Large intestine (tissue), 3 donors: ENCODE results near the gene MEGF6. TPM values are rescaled to one million over a fixed set of nuclear protein-coding genes. Genes with fewer than 3 reads are reported as not detected.
A peak's percentile ranks its signal among the peaks of the same experiment; 100 is the strongest.

Source experiments
- DNase-seq, 2 donors: peaks; one replicate each; pipeline versions ENCODE4 v3.0.0 to v3.0.0-alpha.2; 2013
- H3K27ac ChIP-seq: one replicate; pipeline ENCODE4 v1.5.1; 2013; ENCODE audit warnings: low read length
- H3K27me3 ChIP-seq: 2 replicates; pipeline ENCODE4 v1.6.1; 2013; ENCODE audit warnings: low read length; ENCODE audit not compliant: control insufficient read depth, insufficient read depth
- H3K36me3 ChIP-seq: 2 replicates; pipeline ENCODE4 v1.6.1; 2013; ENCODE audit warnings: low read length; ENCODE audit not compliant: control insufficient read depth, insufficient read depth
- H3K4me1 ChIP-seq: one replicate; pipeline ENCODE4 v1.6.1; 2013; ENCODE audit warnings: low read length; ENCODE audit not compliant: control insufficient read depth, insufficient read depth
- H3K4me3 ChIP-seq: one replicate; pipeline ENCODE4 v1.5.1; 2013; ENCODE audit warnings: low read length
- H3K9me3 ChIP-seq: one replicate; pipeline ENCODE4 v1.6.1; 2013; ENCODE audit warnings: mild to moderate bottlenecking, low read depth, low read length, moderate library complexity; ENCODE audit not compliant: control insufficient read depth
- WGBS: methylation state at CpG from one replicate; pipeline ENCODE4 v1.1.5; 2013; ENCODE audit warnings: low lambda C conversion rate; ENCODE audit not compliant: insufficient coverage; 5-methylcytosine and 5-hydroxymethylcytosine counted together
- polyA plus RNA-seq: library from polyadenylated mRNA; unstranded; fragments of 120-200 nt; gene quantifications from one replicate; pipeline ENCODE4 v1.2.1, GENCODE V29; 2013

MEGF6 gene
- polyA plus RNA-seq, 1 donor: 13.8 TPM

GRCh38 chr1:3473381-3473844, 137.9 kb downstream of the MEGF6 start:
- peaks cover 12% of the 10 kb centered on the region for H3K4me1 ChIP-seq
- no peaks in the 10 kb centered on the region for H3K9me3 ChIP-seq
- DNase-seq: no peak
- H3K36me3 ChIP-seq: peaks cover 55% of the 10 kb centered on the region
- H3K27ac ChIP-seq: no peak overlapping the region
- no peaks in the 10 kb centered on the region for H3K27me3 ChIP-seq
- no CpG with 5 or more reads among the region's 20 CpGs for WGBS
- no peak overlapping the region for H3K4me3 ChIP-seq

GRCh38 chr1:3472906-3473305, 138.4 kb downstream of the MEGF6 start:
- H3K27me3 ChIP-seq: no peaks in the 10 kb centered on the region
- H3K27ac ChIP-seq: no peak overlapping the region
- DNase-seq: no peak
- no peaks in the 10 kb centered on the region for H3K9me3 ChIP-seq
- WGBS: no CpG with 5 or more reads among the region's 17 CpGs
- H3K4me3 ChIP-seq: no peak overlapping the region
- H3K4me1 ChIP-seq: peaks cover 12% of the 10 kb centered on the region
- peaks cover 55% of the 10 kb centered on the region for H3K36me3 ChIP-seq

DNA sequence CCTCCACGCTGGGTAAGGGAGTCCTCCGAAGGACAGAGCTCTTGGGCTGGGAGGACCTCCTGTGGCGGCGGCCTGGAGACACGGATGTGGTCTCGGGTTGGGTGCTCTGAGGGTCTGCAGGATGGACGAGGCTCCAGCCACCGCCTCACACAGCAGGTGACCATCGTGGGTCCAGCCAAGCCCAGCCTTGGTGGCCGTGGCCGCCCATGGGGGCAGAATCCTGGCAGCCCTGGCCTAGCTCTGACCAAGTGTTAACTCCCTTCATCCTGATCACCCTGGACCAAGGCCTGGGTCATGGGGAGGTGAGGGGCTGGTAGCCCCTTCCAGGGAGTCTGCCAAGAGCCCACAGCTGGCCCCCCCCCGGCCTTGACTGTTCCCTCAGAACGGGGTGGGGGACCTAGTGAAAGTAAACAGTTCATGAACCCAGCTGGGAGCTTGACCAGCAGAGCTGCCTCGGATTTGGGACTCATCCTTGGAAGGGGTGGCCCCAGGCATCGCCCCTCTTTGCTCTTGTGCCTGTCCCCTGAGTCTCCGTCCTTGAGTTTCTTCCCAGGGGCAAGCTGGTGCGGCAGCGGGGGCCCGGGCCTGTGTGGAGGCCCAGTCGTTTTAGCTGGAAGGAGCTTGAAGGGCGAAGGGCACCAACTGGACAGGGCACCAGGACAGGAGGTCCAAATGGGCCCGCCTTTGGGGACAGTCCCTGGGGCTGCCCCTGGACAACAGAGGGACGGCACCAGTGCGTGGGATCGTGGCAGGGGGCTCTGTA, 139.0 kb downstream of the MEGF6 start:
- H3K4me1 ChIP-seq: peaks cover 12% of the 10 kb centered on the region
- no peaks in the 10 kb centered on the region for H3K9me3 ChIP-seq
- DNase-seq: no peak
- no peak overlapping the region for H3K4me3 ChIP-seq
- no CpG with 5 or more reads among the region's 25 CpGs for WGBS
- no peak overlapping the region for H3K27ac ChIP-seq
- peaks cover 58% of the 10 kb centered on the region for H3K36me3 ChIP-seq
- H3K27me3 ChIP-seq: no peaks in the 10 kb centered on the region

DNA sequence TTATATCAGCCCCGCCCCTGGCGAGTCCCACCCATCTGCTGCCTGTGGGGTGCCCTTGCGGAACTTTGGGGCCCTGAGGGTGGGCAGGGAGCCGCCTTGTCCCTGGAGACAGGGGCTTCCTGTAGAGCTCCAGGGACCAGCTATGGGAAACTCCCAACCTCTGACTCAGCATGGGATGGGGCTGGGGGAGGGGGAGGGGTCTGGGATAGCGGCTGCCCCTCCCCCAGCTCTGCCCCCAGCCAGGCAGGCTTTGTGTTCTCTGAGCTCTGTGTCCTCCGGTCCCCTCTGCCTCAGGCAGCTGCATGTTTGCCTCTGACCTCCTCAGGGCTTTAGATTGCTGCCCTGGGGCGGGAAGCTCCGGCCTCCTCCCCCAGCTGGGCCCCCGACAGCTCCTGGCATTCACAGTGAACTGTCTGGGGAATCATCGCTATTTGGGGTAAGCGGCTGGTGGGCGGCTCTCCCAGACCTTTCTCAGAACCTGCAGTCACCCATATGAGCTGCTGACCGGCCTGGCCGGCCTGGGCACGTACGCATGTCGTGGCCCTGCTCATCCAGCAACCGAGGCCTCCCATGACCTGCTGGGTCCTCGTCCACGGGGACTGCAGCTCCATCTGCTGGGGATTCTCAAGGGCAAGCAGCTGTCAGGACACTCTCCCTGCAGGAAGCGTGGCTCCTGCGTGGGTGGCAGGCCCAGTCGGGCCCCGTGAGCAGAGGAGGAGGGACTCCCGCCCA, 139.8 kb downstream of the MEGF6 start:
- Histone ChIP-seq H3K27ac (peak overlapping the region; percentile 36), H3K36me3 (peaks cover 63% of the 10 kb centered on the region), H3K4me1 (peaks cover 12% of the 10 kb centered on the region), H3K4me3 (no peak overlapping the region), H3K27me3 (no peaks in the 10 kb centered on the region), H3K9me3 (no peaks in the 10 kb centered on the region)
- no CpG with 5 or more reads among the region's 25 CpGs for WGBS
- DNase-seq: peak in 1 of 2 donors; percentile 59

GRCh38 chr1:3470650-3471355, 140.5 kb downstream of the MEGF6 start:
- Histone ChIP-seq H3K9me3 (no peaks in the 10 kb centered on the region), H3K27me3 (no peaks in the 10 kb centered on the region), H3K27ac (peak overlapping the region; percentile 36), H3K4me1 (peaks cover 12% of the 10 kb centered on the region), H3K36me3 (peaks cover 60% of the 10 kb centered on the region), H3K4me3 (no peak overlapping the region)
- DNase-seq: no peak
- no CpG with 5 or more reads among the region's 22 CpGs for WGBS

GRCh38 chr1:3469849-3470649, 141.3 kb downstream of the MEGF6 start:
- H3K4me3 ChIP-seq: no peak overlapping the region
- H3K9me3 ChIP-seq: no peaks in the 10 kb centered on the region
- peaks cover 60% of the 10 kb centered on the region for H3K36me3 ChIP-seq
- no peaks in the 10 kb centered on the region for H3K27me3 ChIP-seq
- 100% methylated on average over 1 of the region's 17 CpGs for WGBS
- no peak overlapping the region for H3K27ac ChIP-seq
- peaks cover 12% of the 10 kb centered on the region for H3K4me1 ChIP-seq
- DNase-seq: no peak

DNA sequence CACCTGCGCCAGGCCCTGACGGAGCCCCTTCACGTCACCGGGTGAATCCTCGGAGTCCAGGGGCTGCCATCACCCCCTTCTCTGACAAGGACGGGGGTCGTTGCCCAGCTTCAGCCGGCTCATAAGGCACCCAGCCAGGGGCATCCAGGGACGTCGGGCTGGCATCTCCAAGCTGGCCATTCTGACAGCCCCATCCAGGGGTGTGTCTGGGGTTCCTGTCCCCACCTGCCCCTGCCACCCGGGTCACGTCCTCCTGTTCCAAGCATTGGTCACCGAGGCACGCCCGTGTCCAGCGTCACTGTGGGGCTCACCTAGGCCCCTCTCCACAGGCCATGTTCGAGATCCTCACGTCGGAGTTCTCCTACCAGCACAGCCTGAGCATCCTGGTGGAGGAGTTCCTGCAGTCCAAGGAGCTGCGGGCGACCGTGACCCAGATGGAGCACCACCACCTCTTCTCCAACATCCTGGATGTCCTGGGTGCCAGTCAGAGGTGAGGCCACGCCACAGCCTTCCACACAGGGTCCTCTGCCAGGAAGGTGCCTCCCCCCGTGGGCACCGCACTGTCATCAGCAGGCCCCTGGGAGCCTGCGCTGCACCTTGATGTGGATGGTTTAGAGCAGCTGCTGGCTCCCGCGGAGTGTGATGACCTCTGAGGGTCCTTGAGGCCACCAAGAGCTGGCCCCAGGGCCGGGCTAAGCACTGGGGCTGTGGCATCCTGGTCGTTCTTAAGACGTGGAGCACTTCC, 142.0 kb downstream of the MEGF6 start:
- H3K27ac ChIP-seq: no peak overlapping the region
- no CpG with 5 or more reads among the region's 31 CpGs for WGBS
- peaks cover 61% of the 10 kb centered on the region for H3K36me3 ChIP-seq
- peaks cover 12% of the 10 kb centered on the region for H3K4me1 ChIP-seq
- H3K27me3 ChIP-seq: no peaks in the 10 kb centered on the region
- H3K9me3 ChIP-seq: no peaks in the 10 kb centered on the region
- DNase-seq: no peak
- no peak overlapping the region for H3K4me3 ChIP-seq

GRCh38 chr1:3468236-3469103, 142.8 kb downstream of the MEGF6 start:
- Histone ChIP-seq H3K27me3 (no peaks in the 10 kb centered on the region), H3K27ac (no peak overlapping the region), H3K4me1 (peaks cover 12% of the 10 kb centered on the region), H3K36me3 (peaks cover 59% of the 10 kb centered on the region), H3K9me3 (no peaks in the 10 kb centered on the region), H3K4me3 (no peak overlapping the region)
- WGBS: no CpG with 5 or more reads among the region's 34 CpGs
- no peak for DNase-seq
